Endothelial cell of umbilical vein (primary cell): ENCODE data around the gene LRRC39. TPM values are rescaled to one million over a fixed set of nuclear protein-coding genes. Genes with fewer than 3 reads are reported as not detected.

ENCODE experiments used
- BruUV-seq: library from RNA; stranded (reverse); fragments of 400-500 nt; replicated peaks from 2 replicates; lab custom pipeline; 2021; lab: Mats Ljungman, UMichigan
- CTCF ChIA-PET: fragments of 300-600, 350-600 bp; sonication (Branson Sonifier 250); formaldehyde crosslinking; loops from one replicate; lab custom pipeline; 2021; ENCODE audit warnings: antibody characterized with exemption, inconsistent platforms; lab: Charles Lee
- POLR2A ChIA-PET: fragments of 300-600, 350-600 bp; sonication (Branson Sonifier 250); formaldehyde crosslinking; loops from one replicate; lab custom pipeline; 2021; ENCODE audit warnings: antibody characterized with exemption, inconsistent platforms; lab: Charles Lee
- DNase-seq: peaks from one replicate; pipeline ENCODE4 v3.0.0-alpha.2; 2011; ENCODE audit warnings: low read depth, low spot score
- FAIRE-seq: peaks from 2 replicates; lab custom pipeline; 2011; peaks lifted over from hg19 to GRCh38; lab: Jason Lieb, UNC
- H2AFZ ChIP-seq: 2 replicates; pipeline ENCODE4 v1.6.0; 2012; ENCODE audit warnings: low read depth, low read length, control low read depth, inconsistent platforms
- H3K27ac ChIP-seq: 2 replicates; pipeline ENCODE4 v1.5.1; 2011; ENCODE audit warnings: low read depth, mild to moderate bottlenecking, control low read depth, low read length, moderate library complexity; ENCODE audit not compliant: insufficient read depth
- H3K27me3 ChIP-seq, 2 experiments: 2 replicates each; pipeline versions ENCODE4 v1.6.0 to v1.6.1; 2011; ENCODE audit warnings: low read length in 2 of 2, mixed read lengths in 1 of 2; ENCODE audit not compliant: control insufficient read depth in 2 of 2, insufficient read depth in 2 of 2
- H3K36me3 ChIP-seq, 2 experiments: 2 replicates in 1 of 2; 3 replicates in 1 of 2; pipeline ENCODE4 v1.5.1; 2011; ENCODE audit warnings: low read length in 2 of 2, mild to moderate bottlenecking in 1 of 2, moderate library complexity in 1 of 2; ENCODE audit not compliant: control insufficient read depth in 2 of 2, insufficient read depth in 2 of 2; ENCODE audit errors: extremely low read depth in 1 of 2
- H3K4me1 ChIP-seq: 3 replicates; pipeline ENCODE4 v1.5.1; 2011; ENCODE audit warnings: mild to moderate bottlenecking, low read length; ENCODE audit not compliant: control insufficient read depth, insufficient read depth; ENCODE audit errors: extremely low read depth
- H3K4me2 ChIP-seq: 2 replicates; pipeline ENCODE4 v1.6.1; 2011; ENCODE audit warnings: low read length, control low read depth, mixed read lengths; ENCODE audit not compliant: insufficient read depth
- H3K4me3 ChIP-seq, 3 experiments: fragments of 200-600 bp in 1 of 3; sonication (generic), shearing (Covaris generic) in 1 of 3; replicated peaks in 1 of 3; 2 replicates each; pipeline ENCODE4 v1.5.1; 2011 to 2016; ENCODE audit warnings: control low read depth in 3 of 3, low read length in 3 of 3, mild to moderate bottlenecking in 2 of 3, inconsistent platforms in 1 of 3, low read depth in 1 of 3, moderate library complexity in 1 of 3; ENCODE audit not compliant: insufficient read depth in 1 of 3
- H3K79me2 ChIP-seq: 2 replicates; pipeline ENCODE4 v1.6.0; 2012; ENCODE audit warnings: low read length, inconsistent platforms; ENCODE audit not compliant: control insufficient read depth, insufficient read depth
- H3K9ac ChIP-seq: replicated peaks from 2 replicates; pipeline ENCODE3; 2011; ENCODE audit warnings: low read length, control low read depth; ENCODE audit not compliant: insufficient read depth; ENCODE audit errors: extremely low read depth
- H3K9me1 ChIP-seq: replicated peaks from 3 replicates; pipeline ENCODE4 v1.6.0; 2011; ENCODE audit warnings: mild to moderate bottlenecking, low read length; ENCODE audit not compliant: control insufficient read depth, insufficient read depth; ENCODE audit errors: extremely low read depth
- H3K9me3 ChIP-seq: replicated peaks from 2 replicates; pipeline ENCODE4 v1.5.1; 2012; ENCODE audit warnings: low read length, inconsistent platforms; ENCODE audit not compliant: control insufficient read depth, insufficient read depth
- H4K20me1 ChIP-seq: replicated peaks from 2 replicates; pipeline ENCODE3; 2011; ENCODE audit warnings: mild to moderate bottlenecking, low read length; ENCODE audit not compliant: control insufficient read depth, insufficient read depth; ENCODE audit errors: extremely low read depth
- CTCF ChIP-seq, 2 donors: IDR thresholded peaks; 1 replicate in 1 of 2; 2 replicates in 1 of 2; pipeline ENCODE4 v1.5.1; 2011; ENCODE audit warnings: low read length in 2 of 2, mild to moderate bottlenecking in 2 of 2, moderate library complexity in 2 of 2, control low read depth in 1 of 2, inconsistent platforms in 1 of 2, low read depth in 1 of 2; ENCODE audit not compliant: insufficient read depth in 1 of 2; ENCODE audit errors: extremely low read depth in 1 of 2
- EZH2 ChIP-seq: IDR thresholded peaks from 2 replicates; pipeline ENCODE4 v1.6.1; 2012; ENCODE audit warnings: borderline replicate concordance, low read depth, mild to moderate bottlenecking, moderate library complexity, low read length, inconsistent platforms; ENCODE audit not compliant: severe bottlenecking
- FOS ChIP-seq: IDR thresholded peaks from 2 replicates; pipeline ENCODE4 v1.6.1; 2011; ENCODE audit warnings: mild to moderate bottlenecking, low read length, moderate library complexity, borderline replicate concordance; ENCODE audit not compliant: insufficient read depth
- GATA2 ChIP-seq: IDR thresholded peaks from 2 replicates; pipeline ENCODE4 v1.7.0; 2011; ENCODE audit warnings: low read depth, mild to moderate bottlenecking, moderate library complexity, mixed read lengths, low read length; ENCODE audit not compliant: insufficient read length, insufficient read depth
- JUN ChIP-seq: IDR thresholded peaks from 2 replicates; pipeline ENCODE4 v1.6.1; 2011; ENCODE audit warnings: borderline replicate concordance, low read depth; ENCODE audit not compliant: insufficient read length, insufficient read depth
- MYC ChIP-seq: IDR thresholded peaks from one replicate; pipeline ENCODE4 v1.6.1; 2011; ENCODE audit warnings: mild to moderate bottlenecking, low read depth, low read length
- POLR2A ChIP-seq: IDR thresholded peaks from 2 replicates; pipeline ENCODE4 v1.6.1; 2012; ENCODE audit warnings: low read depth, mild to moderate bottlenecking, control low read depth, low read length
- POLR2AphosphoS5 ChIP-seq: IDR thresholded peaks from 2 replicates; pipeline ENCODE4 v1.6.1; 2012; ENCODE audit warnings: low read depth, mild to moderate bottlenecking, control low read depth, low read length, moderate library complexity; ENCODE audit not compliant: insufficient read depth
- dilution Hi-C: fragments of 300-500 bp; cut with MboI; formaldehyde crosslinking; loops from one replicate; pipeline ENCODE4 v1.15.0; 2019; ENCODE audit warnings: low sequenced_read_pairs; ENCODE audit not compliant: extremely low pct_ligation_motif_present
- intact Hi-C: fragments of 100-400 bp; cut with micrococcal nuclease; formaldehyde crosslinking; loops from one replicate; pipeline ENCODE4 v1.10.0; 2022
- polyA plus RNA-seq, 4 experiments: library from polyadenylated mRNA; depleted of rRNA in 3 of 4; stranded (reverse) in 3 of 4; unstranded in 1 of 4; fragments of >200 nt; gene quantifications; 2 replicates each; pipeline versions ENCODE4 v1.2.1 to v1.2.3, GENCODE V29; 2011 to 2012; ENCODE audit warnings: missing spikeins in 1 of 4
- total RNA-seq: library from RNA; stranded (reverse); gene quantifications from 2 replicates; pipeline ENCODE4 v1.2.3, GENCODE V29; 2021
- TF ChIP-seq, protein P1 (sequence below): IDR thresholded peaks from 2 replicates; pipeline ENCODE4 v1.6.1; 2011; ENCODE audit not compliant: insufficient read depth, insufficient read length

LRRC39 gene
- total and polyA plus RNA-seq, 2 donors (not counting 3 experiments of a cell fraction or from before 2014, with no cell fraction given): 0.40 to 0.65 TPM

DNA sequence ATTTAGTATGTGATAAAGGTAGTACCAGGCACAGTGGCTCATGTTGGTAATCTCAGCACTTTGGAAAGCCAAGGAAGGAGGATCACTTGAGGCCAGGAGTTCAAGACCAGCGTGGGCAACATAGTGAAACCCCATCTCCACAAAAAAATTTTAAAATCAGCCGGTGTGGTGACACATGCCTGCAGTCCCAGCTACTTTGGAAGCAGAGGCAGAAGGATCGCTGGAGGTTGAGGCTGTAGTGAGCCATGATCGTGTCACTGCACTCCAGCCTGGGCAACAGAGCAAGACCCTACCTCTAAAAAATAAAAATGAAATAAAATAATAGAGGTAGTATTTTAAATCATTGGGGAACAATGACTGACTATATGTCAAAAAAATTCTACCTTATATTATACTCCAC lies 62.5 kb downstream of the LRRC39 start:
- intact Hi-C loops: no loop called here
- dilution Hi-C loops: no loop called here
- Histone ChIP-seq H2AFZ (no peak overlapping the region), H3K9me3 (no peaks in the 10 kb centered on the region), H3K4me1 (no peaks in the 10 kb centered on the region), H3K4me3 (no peak overlapping the region), H3K27ac (no peak overlapping the region), H3K9me1 (no peaks in the 10 kb centered on the region), H3K9ac (no peak overlapping the region), H3K36me3 (no peaks in the 10 kb centered on the region), H3K27me3 (no peaks in the 10 kb centered on the region), H4K20me1 (no peaks in the 10 kb centered on the region), H3K79me2 (no peaks in the 10 kb centered on the region), H3K4me2 (no peak overlapping the region)
- POLR2A ChIA-PET: no interaction called here
- BruUV-seq: no TSS peak
- DNase-seq: no peak
- CTCF ChIA-PET: no interaction called here
- no peak for TF ChIP-seq MYC
- TF ChIP-seq POLR2A: no peak
- no peak for TF ChIP-seq CTCF (IDR thresholded peaks at IDR 0.05; ENCODE audit: extremely low read depth in 1 of 2, insufficient read depth in 1 of 2, low read depth in 1 of 2, low read length in 2 of 2)
- TF ChIP-seq, protein P1, sequence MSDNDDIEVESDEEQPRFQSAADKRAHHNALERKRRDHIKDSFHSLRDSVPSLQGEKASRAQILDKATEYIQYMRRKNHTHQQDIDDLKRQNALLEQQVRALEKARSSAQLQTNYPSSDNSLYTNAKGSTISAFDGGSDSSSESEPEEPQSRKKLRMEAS: no peak
- no peak for TF ChIP-seq FOS
- no peak for TF ChIP-seq JUN
- TF ChIP-seq POLR2AphosphoS5: no peak
- no peak for TF ChIP-seq EZH2
- no peak for TF ChIP-seq GATA2
- FAIRE-seq: no peak
